ENCODE data around the gene NRXN3. TPM values are rescaled to one million over a fixed set of nuclear protein-coding genes. Genes with fewer than 3 reads are reported as not detected.

The NRXN3 gene
- total and polyA plus RNA-seq, 2 of the 4 experiments (the other 2 are of a cell fraction) = 4.8 to 25.1 TPM

- Histone ChIP-seq H4K8ac (ENCODE audit: low read depth in 2 of 2, low read length in 2 of 2) (no peak overlapping the region), H3K4me2 (ENCODE audit: low read depth, low read length) (no peak overlapping the region), H3K36me3 (ENCODE audit: control insufficient read depth, insufficient read depth, low read length) (no peaks in the 10 kb centered on the region), H2BK5ac (ENCODE audit: low read depth, low read length, poor library complexity, severe bottlenecking) (no peak overlapping the region), H3K9me1 (ENCODE audit: insufficient read depth, low read length) (no peaks in the 10 kb centered on the region), H3K18ac (ENCODE audit: low read depth, low read length) (no peak overlapping the region), H2BK120ac (ENCODE audit: low read depth, low read length) (no peak overlapping the region), H3K14ac (replicated peaks; ENCODE audit: low read depth, low read length) (no peak overlapping the region), H3K23ac (ENCODE audit: low read depth, low read length) (no peak overlapping the region), H3K4me1 (ENCODE audit: control insufficient read depth, insufficient read depth, low read length) (no peaks in the 10 kb centered on the region), H3K79me1 (ENCODE audit: low read depth in 1 of 2, low read length in 2 of 2) (no peaks in the 10 kb centered on the region), H4K91ac (ENCODE audit: insufficient read depth, low read depth, low read length) (no peak overlapping the region), H3K4me3 (ENCODE audit: insufficient read depth, low read depth, low read length) (no peak overlapping the region), H2AK5ac (ENCODE audit: low read depth, low read length) (no peak overlapping the region), H2AFZ (replicated peaks; ENCODE audit: low read length, poor library complexity) (no peak overlapping the region), H3K9me3 (ENCODE audit: control insufficient read depth, insufficient read depth, low read length) (no peaks in the 10 kb centered on the region; the same call in 1 of the 2 replicates), H2BK20ac (ENCODE audit: low read depth, low read length) (no peak overlapping the region), H2BK15ac (ENCODE audit: low read depth, low read length) (no peak overlapping the region), H3K9ac (ENCODE audit: low read depth, low read length) (no peak overlapping the region), H4K20me1 (ENCODE audit: insufficient read depth, low read length) (no peaks in the 10 kb centered on the region), H2AK9ac (replicated peaks; ENCODE audit: low read depth, low read length, poor library complexity) (no peak overlapping the region), H4K5ac (ENCODE audit: low read depth, low read length) (no peak overlapping the region), H3K4ac (ENCODE audit: low read depth, low read length) (no peak overlapping the region), H3K27me3 (ENCODE audit: control insufficient read depth, insufficient read depth, low read length) (peaks cover 1% of the 10 kb centered on the region; the same call in 1 of the 2 replicates), H3K27ac (ENCODE audit: insufficient read depth, low read length) (no peak overlapping the region), H3K56ac (ENCODE audit: extremely low read depth, insufficient read depth, low read length) (no peak overlapping the region)
- dilution Hi-C loops (cut with HindIII; ENCODE audit: low sequenced_read_pairs, unreplicated experiment) (no loop called here), in situ Hi-C loops (cut with MboI; ENCODE audit: low sequenced_read_pairs) (no loop called here), intact Hi-C loops (cut with micrococcal nuclease) (loop anchor here (10.0 kb wide), 1 partner anchor 1039 kb away; no protein-coding TSS in a partner anchor)
- ChIA-PET CTCF (no interaction called here), POLR2A (ENCODE audit: unreplicated experiment) (interaction anchor here (0.6 kb wide), 1 partner anchor 26 kb away, joined by 3 read pairs; no protein-coding TSS in a partner anchor)
- no peak for TF ChIP-seq CTCF (conservative IDR thresholded peaks at IDR 0.05; ENCODE audit: low read depth, low read length)
- TF ChIP-seq SMC3 (IDR thresholded peaks at IDR 0.05; ENCODE audit: low read depth, low read length) = no peak
- TF ChIP-seq CEBPB (IDR thresholded peaks at IDR 0.05; ENCODE audit: low read depth, low read length) = no peak
- no peak for TF ChIP-seq FOS (IDR thresholded peaks at IDR 0.05; ENCODE audit: low read depth, low read length)
- no peak for TF ChIP-seq MAZ (IDR thresholded peaks at IDR 0.05; ENCODE audit: borderline replicate concordance, low read depth, low read length)
- no peak for TF ChIP-seq RAD21 (IDR thresholded peaks at IDR 0.05; ENCODE audit: low read length)
- no peak for TF ChIP-seq RFX5 (IDR thresholded peaks at IDR 0.05; ENCODE audit: low read depth, low read length)
- TF ChIP-seq BHLHE40 (IDR thresholded peaks at IDR 0.05; ENCODE audit: low read depth, low read length) = no peak
- TF ChIP-seq MXI1 (IDR thresholded peaks at IDR 0.05; ENCODE audit: borderline replicate concordance, low read depth, low read length) = no peak
- TF ChIP-seq CHD1 (IDR thresholded peaks at IDR 0.05; ENCODE audit: low read depth, low read length) = no peak
- no peak for TF ChIP-seq MAFK (IDR thresholded peaks at IDR 0.05; ENCODE audit: low read depth, low read length)
- no peak for TF ChIP-seq RCOR1 (IDR thresholded peaks at IDR 0.05; ENCODE audit: insufficient replicate concordance, low read length)
- no TSS peak for BruUV-seq (replicated peaks)
- DNase-seq (no peak), ATAC-seq (ENCODE audit: low read depth) (no peak)
- no CpG with 5 or more reads among the region's 3 CpGs for WGBS, 2 experiments (ENCODE audit: extremely low coverage in 2 of 2, insufficient read length in 1 of 2)
Observed at GRCh38 chr14:78904094-78904493, 733.9 kb downstream of the NRXN3 start.

All from IMR-90 (cell line).